HEK293 (cell line): ENCODE measurements around the gene SLC6A9.

Experiments
- CTCF ChIA-PET: fragments of 350-600 bp; formaldehyde crosslinking; extraction: SDS; loops from one replicate; lab custom pipeline; 2021; ENCODE audit warnings: antibody characterized with exemption; lab: Yijun Ruan, JAX
- POLR2A ChIA-PET: fragments of 300-600 bp; formaldehyde crosslinking; extraction: SDS; loops from one replicate; lab custom pipeline; 2020; ENCODE audit warnings: antibody characterized with exemption, inconsistent platforms; lab: Yijun Ruan, JAX
- H3K27ac ChIP-seq: fragments of 200-500 bp; sonication (Bioruptor generic); 2 replicates; pipeline ENCODE4 v1.5.1; 2014; ENCODE audit warnings: low read depth, low read length, control low read depth, inconsistent platforms; ENCODE audit errors: extremely low read depth
- H3K36me3 ChIP-seq, 2 experiments: fragments of 200-500 bp in 1 of 2; sonication (Bioruptor generic) in 1 of 2; 1 replicate in 1 of 2; 2 replicates in 1 of 2; pipeline ENCODE4 v1.5.1; 2014 to 2017; ENCODE audit warnings: inconsistent platforms in 2 of 2, low read length in 2 of 2; ENCODE audit not compliant: control insufficient read depth in 2 of 2, insufficient read depth in 1 of 2
- H3K4me1 ChIP-seq: fragments of 200-500 bp; sonication (Bioruptor generic); 2 replicates; pipeline ENCODE4 v1.5.1; 2014; ENCODE audit warnings: mild to moderate bottlenecking, low read length, inconsistent platforms; ENCODE audit not compliant: control insufficient read depth, insufficient read depth
- H3K4me3 ChIP-seq: 2 replicates; pipeline ENCODE4 v1.5.1; 2011; ENCODE audit warnings: low read depth, mild to moderate bottlenecking, control low read depth, low read length, moderate library complexity
- H3K9me3 ChIP-seq: fragments of 200-500 bp; sonication (Bioruptor generic); 2 replicates; pipeline ENCODE4 v1.5.1; 2014; ENCODE audit warnings: low read depth, low read length, inconsistent platforms; ENCODE audit not compliant: control insufficient read depth, insufficient read depth
- HOXD13 ChIP-seq: sonication (generic); formaldehyde crosslinking; IDR thresholded peaks from 2 replicates; pipeline ENCODE4 v1.8.0; 2022; ENCODE audit warnings: missing genetic modification reagents, borderline replicate concordance
- IKZF3 ChIP-seq: fragments of 450-650 bp; IDR thresholded peaks from 2 replicates; pipeline ENCODE4 v1.5.0; 2018; ENCODE audit warnings: missing biosample characterization, mild to moderate bottlenecking, missing genetic modification characterization, moderate library complexity
- KLF1 ChIP-seq: fragments of 450-650 bp; formaldehyde crosslinking; IDR thresholded peaks from 2 replicates; pipeline ENCODE4 v1.5.1; 2016; ENCODE audit warnings: missing biosample characterization, missing genetic modification characterization
- OVOL3 ChIP-seq: fragments of 450-650 bp; formaldehyde crosslinking; IDR thresholded peaks from 2 replicates; pipeline ENCODE4 v1.5.1; 2016; ENCODE audit warnings: missing biosample characterization, missing genetic modification characterization
- YY1 ChIP-seq: fragments of 450-650 bp; formaldehyde crosslinking; IDR thresholded peaks from 2 replicates; pipeline ENCODE4 v1.5.1; 2018; ENCODE audit warnings: missing biosample characterization, missing genetic modification characterization
- ZFHX2 ChIP-seq: fragments of 450-650 bp; formaldehyde crosslinking; conservative IDR thresholded peaks from 2 replicates; pipeline ENCODE4 v1.5.1; 2016; ENCODE audit warnings: missing biosample characterization, missing genetic modification characterization
- ZFP41 ChIP-seq: fragments of 450-650 bp; formaldehyde crosslinking; IDR thresholded peaks from 2 replicates; pipeline ENCODE4 v1.5.1; 2016; ENCODE audit warnings: missing biosample characterization, missing genetic modification characterization, borderline replicate concordance
- ZNF133 ChIP-seq: fragments of 450-650 bp; formaldehyde crosslinking; IDR thresholded peaks from 2 replicates; pipeline ENCODE4 v1.5.1; 2016; ENCODE audit warnings: missing biosample characterization, missing genetic modification characterization
- ZNF146 ChIP-seq: fragments of 450-650 bp; formaldehyde crosslinking; IDR thresholded peaks from 2 replicates; pipeline ENCODE4 v1.5.1; 2016; ENCODE audit warnings: missing biosample characterization, missing genetic modification characterization
- ZNF19 ChIP-seq: fragments of 450-650 bp; formaldehyde crosslinking; IDR thresholded peaks from 2 replicates; pipeline ENCODE4; 2016; ENCODE audit warnings: missing biosample characterization, missing genetic modification characterization, low read depth
- ZNF248 ChIP-seq: fragments of 450-650 bp; formaldehyde crosslinking; IDR thresholded peaks from 2 replicates; pipeline ENCODE4 v1.5.1; 2017; ENCODE audit warnings: missing biosample characterization, missing genetic modification characterization
- ZNF335 ChIP-seq: fragments of 450-650 bp; formaldehyde crosslinking; conservative IDR thresholded peaks from 2 replicates; pipeline ENCODE4 v1.5.1; 2016; ENCODE audit warnings: missing biosample characterization, missing genetic modification characterization
- ZNF404 ChIP-seq: fragments of 450-650 bp; formaldehyde crosslinking; IDR thresholded peaks from 2 replicates; pipeline ENCODE4 v1.5.1; 2017; ENCODE audit warnings: missing biosample characterization, missing genetic modification characterization
- ZNF426 ChIP-seq: fragments of 450-650 bp; formaldehyde crosslinking; IDR thresholded peaks from 2 replicates; pipeline ENCODE4 v1.5.1; 2017; ENCODE audit warnings: missing biosample characterization, missing genetic modification characterization, mild to moderate bottlenecking, inconsistent platforms, moderate library complexity
- ZNF585B ChIP-seq: fragments of 450-650 bp; formaldehyde crosslinking; IDR thresholded peaks from 2 replicates; pipeline ENCODE4 v1.5.1; 2016; ENCODE audit warnings: missing biosample characterization, missing genetic modification characterization
- ZNF600 ChIP-seq: fragments of 450-650 bp; formaldehyde crosslinking; IDR thresholded peaks from 2 replicates; pipeline ENCODE4 v1.5.1; 2016; ENCODE audit warnings: missing biosample characterization, missing genetic modification characterization
- ZNF777 ChIP-seq: fragments of 450-650 bp; formaldehyde crosslinking; IDR thresholded peaks from 2 replicates; pipeline ENCODE4 v1.5.1; 2017; ENCODE audit warnings: missing biosample characterization, missing genetic modification characterization, borderline replicate concordance
- ZNF837 ChIP-seq: fragments of 450-650 bp; formaldehyde crosslinking; IDR thresholded peaks from 2 replicates; pipeline ENCODE4 v1.5.1; 2016; ENCODE audit warnings: missing biosample characterization, missing genetic modification characterization
- TF ChIP-seq, protein P1 (sequence below): fragments of 450-650 bp; formaldehyde crosslinking; IDR thresholded peaks from 2 replicates; pipeline ENCODE4 v1.5.1; 2016; ENCODE audit warnings: missing biosample characterization, missing genetic modification characterization
- TF ChIP-seq, protein P2 (sequence below): fragments of 450-650 bp; formaldehyde crosslinking; IDR thresholded peaks from 2 replicates; pipeline ENCODE4 v1.5.1; 2016; ENCODE audit warnings: missing biosample characterization, missing genetic modification characterization, borderline replicate concordance
- TF ChIP-seq, protein P3 (sequence below): IDR thresholded peaks from 2 replicates; pipeline ENCODE4 v1.6.1; 2011; ENCODE audit warnings: mild to moderate bottlenecking, low read depth, low read length, borderline replicate concordance

Gene SLC6A9

DNA sequence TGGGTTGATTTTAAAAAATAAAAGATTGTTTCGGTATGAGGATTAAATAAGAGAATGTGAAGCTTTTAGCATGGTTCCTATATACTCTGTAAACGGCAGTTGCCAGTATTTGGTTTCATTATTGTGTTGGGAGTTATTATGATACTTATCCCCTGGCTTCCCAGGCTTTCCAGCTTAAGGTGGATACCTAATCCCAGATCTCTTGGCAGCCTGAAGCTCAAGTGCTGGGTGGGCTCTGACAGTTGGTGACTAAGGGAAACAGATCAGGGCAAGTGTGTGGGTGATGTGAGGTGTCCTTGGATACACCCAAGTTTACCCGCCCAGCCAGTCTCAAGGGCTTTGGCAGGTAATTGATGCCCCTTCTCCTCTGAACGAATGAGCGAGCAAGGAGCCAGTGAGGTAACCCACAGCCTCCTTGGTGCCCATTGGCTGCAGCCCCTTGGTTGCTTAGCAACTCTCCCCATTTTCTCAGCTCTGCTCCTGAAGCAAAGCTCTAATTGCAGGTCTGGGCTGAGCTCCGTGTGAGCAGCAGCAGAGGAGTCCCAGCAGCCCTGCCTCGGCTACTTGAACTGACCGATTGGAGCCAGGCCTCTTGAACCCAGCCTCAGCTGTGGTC, 78.4 kb downstream of the SLC6A9 start (continued):
- no peak for TF ChIP-seq OVOL3 (tag by site-specific recombination)
- TF ChIP-seq, protein P1, sequence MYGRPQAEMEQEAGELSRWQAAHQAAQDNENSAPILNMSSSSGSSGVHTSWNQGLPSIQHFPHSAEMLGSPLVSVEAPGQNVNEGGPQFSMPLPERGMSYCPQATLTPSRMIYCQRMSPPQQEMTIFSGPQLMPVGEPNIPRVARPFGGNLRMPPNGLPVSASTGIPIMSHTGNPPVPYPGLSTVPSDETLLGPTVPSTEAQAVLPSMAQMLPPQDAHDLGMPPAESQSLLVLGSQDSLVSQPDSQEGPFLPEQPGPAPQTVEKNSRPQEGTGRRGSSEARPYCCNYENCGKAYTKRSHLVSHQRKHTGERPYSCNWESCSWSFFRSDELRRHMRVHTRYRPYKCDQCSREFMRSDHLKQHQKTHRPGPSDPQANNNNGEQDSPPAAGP, result peak; percentile 66; the same call in 1 of the 2 replicates
- TF ChIP-seq ZFHX2, result peak; percentile 38; the same call in 1 of the 2 replicates
- TF ChIP-seq KLF1 (tag by site-specific recombination), result peak; percentile 62
- no peak for TF ChIP-seq ZNF600 (tag by site-specific recombination)
- TF ChIP-seq, all 188 proteins: peak for 11

DNA sequence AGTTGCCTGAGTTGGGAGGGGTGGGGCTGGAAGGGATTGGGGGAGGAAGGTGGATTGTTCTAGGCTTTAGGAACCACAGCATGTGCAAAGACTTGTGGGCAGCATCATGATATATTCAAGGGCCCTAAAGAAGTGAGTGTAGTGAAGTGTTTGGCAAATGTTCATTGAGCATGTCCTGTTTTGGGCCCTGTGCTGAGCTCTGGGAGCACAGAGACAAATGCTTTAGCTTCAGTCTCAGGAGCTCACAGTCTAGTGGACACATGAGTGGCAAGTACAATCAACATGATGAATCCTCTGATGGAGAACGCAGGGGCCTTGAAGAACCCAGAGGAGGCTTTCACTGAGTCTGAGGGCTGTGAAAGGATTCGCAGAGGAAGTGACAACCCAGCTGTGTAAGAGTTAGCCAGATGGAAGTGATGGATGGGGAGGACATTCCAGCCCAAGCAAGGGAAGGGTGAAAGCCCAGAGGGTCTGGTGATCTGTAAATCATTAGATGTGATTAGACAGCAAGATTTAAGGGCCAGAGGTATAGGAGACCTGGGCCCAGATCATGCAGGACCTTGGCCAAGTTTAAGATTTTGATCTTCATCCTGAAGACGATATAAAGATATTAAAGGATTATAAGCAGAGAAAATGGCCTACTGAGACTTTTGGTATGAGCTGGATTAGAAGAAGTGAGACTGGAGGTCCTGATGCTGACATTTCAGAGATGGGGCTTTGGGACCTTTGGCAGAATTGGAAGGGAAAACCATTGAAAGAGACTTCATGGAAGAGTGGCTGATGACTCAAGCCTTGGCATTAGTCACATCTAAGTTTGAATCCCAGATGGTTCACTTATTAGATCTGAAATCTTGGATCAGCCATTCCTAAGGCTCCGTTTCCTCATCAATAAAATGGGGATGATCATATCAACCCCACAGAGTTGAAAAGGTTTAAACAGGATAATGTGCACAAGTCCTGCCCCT, 80.0 kb downstream of the SLC6A9 start:
- Histone ChIP-seq H3K9me3 (no peaks in the 10 kb centered on the region), H3K4me3 (no peak overlapping the region), H3K27ac (no peak overlapping the region), H3K4me1 (peaks cover 11% of the 10 kb centered on the region), H3K36me3 (peaks cover 0 to 50% of the 10 kb centered on the region in 2 experiments; a peak in 1 of 3 replicates)
- ChIA-PET CTCF (interaction anchor here (0.6 to 1.4 kb wide), 4 partner anchors 16 to 644 kb away, joined by 3 to 4 read pairs (median 4); no protein-coding TSS in a partner anchor), POLR2A (interaction anchor here (1.6 kb wide), 1 partner anchor 23 kb away, joined by 4 read pairs; no protein-coding TSS in a partner anchor)
- TF ChIP-seq ZNF585B (tag by site-specific recombination) (no peak), ZNF426 (tag by site-specific recombination) (no peak), ZNF335 (tag by site-specific recombination) (no peak), IKZF3 (tag by site-specific recombination) (no peak), OVOL3 (tag by site-specific recombination) (no peak), ZNF146 (tag by site-specific recombination) (no peak), ZNF19 (tag by site-specific recombination) (no peak), ZNF404 (tag by site-specific recombination) (no peak), ZNF133 (no peak), ZNF777 (no peak), ZNF248 (no peak), ZNF837 (tag by site-specific recombination) (no peak), ZNF600 (tag by site-specific recombination) (no peak), ZFP41 (no peak), HOXD13 (CRISPR knock-in tag) (no peak), YY1 (no peak)
- TF ChIP-seq, protein P2, sequence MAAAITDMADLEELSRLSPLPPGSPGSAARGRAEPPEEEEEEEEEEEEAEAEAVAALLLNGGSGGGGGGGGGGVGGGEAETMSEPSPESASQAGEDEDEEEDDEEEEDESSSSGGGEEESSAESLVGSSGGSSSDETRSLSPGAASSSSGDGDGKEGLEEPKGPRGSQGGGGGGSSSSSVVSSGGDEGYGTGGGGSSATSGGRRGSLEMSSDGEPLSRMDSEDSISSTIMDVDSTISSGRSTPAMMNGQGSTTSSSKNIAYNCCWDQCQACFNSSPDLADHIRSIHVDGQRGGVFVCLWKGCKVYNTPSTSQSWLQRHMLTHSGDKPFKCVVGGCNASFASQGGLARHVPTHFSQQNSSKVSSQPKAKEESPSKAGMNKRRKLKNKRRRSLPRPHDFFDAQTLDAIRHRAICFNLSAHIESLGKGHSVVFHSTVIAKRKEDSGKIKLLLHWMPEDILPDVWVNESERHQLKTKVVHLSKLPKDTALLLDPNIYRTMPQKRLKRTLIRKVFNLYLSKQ (tag by site-specific recombination), result no peak
- TF ChIP-seq, protein P3, sequence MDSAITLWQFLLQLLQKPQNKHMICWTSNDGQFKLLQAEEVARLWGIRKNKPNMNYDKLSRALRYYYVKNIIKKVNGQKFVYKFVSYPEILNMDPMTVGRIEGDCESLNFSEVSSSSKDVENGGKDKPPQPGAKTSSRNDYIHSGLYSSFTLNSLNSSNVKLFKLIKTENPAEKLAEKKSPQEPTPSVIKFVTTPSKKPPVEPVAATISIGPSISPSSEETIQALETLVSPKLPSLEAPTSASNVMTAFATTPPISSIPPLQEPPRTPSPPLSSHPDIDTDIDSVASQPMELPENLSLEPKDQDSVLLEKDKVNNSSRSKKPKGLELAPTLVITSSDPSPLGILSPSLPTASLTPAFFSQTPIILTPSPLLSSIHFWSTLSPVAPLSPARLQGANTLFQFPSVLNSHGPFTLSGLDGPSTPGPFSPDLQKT, result no peak
